CD4-positive, alpha-beta T cell treated with Interleukin-17A for 1 hour (primary cell): ENCODE results near the gene ABHD13.
A peak's percentile ranks its signal among the peaks of the same experiment; 100 is the strongest.
"Not testable (repeated sequence)": the region's sequence is repeated elsewhere in the genome, so short reads cannot be mapped to it uniquely, and the experiment has no call there.

ENCODE experiments used
- DNase-seq: peaks from one replicate; pipeline ENCODE4 v3.0.0-alpha.2; 2020

The ABHD13 gene

DNA sequence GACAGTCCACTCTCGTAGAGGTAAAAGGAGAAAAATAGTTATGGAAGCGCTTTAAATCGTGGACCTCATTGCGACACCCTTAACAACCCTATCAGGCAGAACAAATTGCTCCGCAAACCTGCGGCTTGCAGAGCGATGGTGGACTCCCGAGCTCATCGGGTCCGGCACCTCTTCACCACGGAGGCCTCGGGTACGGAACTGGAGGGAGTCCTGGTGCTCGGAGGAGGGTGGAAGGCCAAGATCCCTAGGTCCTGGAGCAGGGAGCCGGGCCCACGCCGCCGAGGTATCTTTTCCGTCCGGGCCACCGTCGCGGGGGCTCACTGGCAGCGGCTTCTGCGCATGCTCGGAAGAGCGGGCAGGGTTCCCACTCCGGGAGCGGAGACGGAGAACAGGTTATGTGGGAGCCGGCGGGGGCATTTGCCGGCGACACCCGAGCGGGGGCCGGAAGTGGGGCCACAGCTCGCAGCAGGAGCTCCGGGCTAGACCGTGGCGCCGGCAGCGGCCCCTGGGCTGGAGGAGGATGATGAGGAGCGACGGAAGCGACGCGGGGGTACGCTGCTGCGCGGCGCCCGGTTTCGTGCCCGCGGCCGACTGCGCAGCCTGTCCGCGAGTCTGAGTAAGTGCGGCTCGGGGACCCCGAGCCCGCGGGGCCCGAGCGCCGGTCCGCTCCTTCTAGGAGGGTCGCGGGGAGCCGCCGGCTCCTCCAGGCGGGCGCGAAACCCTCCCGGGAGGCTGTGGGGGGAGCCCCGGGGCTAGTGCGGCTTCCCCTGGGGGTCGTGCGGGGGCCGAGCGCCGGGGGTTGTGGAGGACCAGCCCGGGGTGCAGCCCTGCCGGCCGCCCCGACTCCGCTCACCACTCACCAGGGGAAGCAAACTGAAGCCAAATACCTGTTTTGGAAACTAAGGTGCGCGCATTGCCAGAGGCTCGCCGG is at the start of gene ABHD13:
Gene ABHD13 (plus strand): TSS at position 349 of the 931 bp plus-strand sequence. CDS start 10,827 bp downstream, outside the sequence.
- DNase-seq: peak; percentile 94

DNA sequence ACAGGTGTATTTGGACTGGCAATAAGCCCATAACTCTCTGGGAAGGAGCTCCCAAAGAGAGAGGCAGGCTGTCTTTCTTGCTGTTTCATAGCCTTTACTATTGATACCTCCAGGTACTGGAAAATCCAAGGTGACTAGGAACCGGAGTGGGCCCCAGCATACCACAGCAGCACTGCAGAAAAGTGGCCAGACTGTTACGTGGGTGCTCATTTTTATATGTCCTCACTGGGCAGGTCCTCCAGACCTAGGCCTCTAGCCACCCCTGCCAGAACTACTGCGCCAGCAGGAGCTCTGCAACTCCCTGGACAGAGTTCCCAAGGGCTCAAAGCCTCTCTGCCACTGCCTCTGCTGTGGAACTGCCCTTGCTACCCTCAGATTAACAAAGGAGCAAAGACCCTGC is 49.3 kb upstream of the ABHD13 start:
- DNase-seq: no peak

DNA sequence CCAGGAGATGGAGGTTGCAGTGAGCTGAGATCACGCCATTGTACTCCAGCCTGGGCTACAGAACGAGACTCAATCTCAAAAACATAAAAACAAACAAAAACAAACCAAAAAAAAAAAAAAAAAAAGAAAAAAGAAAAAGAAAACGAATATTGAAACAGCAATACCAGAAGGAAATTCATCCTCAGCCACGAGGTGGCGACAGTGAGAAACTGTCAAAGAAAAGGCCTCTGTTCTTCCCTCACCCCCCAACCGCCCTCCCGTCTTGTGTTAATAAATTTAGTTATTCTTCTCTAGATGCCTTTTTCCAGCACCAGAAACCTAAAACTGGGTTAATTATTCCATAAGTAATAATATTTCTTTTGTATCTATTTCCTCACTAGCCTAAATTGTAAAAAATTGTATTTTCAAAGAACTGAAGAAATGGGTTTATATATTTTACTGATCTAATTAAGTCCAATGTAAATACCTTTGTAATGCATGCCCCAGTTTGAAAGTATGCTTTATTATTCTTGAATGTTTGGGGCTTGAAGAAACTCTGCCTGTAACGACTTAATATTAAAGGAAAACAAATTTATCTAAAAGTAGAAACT is 41.4 kb upstream of the ABHD13 start:
- peak; percentile 56 for DNase-seq

DNA sequence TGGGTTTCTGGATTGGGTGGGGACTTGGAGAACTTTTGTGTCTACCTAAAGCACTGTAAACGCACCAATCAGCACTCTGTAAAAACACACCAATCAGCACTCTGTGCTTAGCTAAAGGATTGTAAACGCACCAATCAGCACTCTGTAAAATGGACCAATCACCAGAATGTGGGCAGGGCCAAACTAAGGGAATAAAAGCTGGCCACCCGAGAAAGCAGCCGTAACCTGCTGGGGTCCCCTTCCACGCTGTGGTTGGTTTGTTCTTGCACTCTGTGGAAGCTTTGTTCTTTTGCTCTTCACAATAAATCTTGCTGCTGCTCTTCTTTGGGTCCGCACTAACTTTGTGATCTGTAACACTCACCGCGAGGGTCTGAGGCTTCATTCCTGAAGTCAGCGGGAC is 40.1 kb upstream of the ABHD13 start:
- no peak for DNase-seq

DNA sequence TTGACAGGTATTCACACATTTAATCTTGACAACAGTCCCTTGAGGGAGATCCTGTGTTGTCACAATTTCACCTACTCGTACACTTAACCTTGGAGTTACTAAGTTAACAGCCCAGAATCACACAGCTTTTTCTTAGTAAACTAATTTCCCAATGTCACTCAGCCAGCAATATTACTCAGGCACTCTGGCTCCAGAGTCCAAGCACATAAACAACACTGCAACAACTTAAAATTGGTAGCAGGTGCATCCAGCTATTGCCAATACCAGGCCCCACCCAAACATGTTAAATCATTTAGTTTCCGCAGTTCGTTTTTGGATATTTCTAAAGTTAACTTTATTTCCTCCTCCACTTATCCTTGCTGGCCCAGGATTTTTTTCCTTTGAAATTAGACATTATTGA is 35.5 kb upstream of the ABHD13 start:
- DNase-seq: no peak

DNA sequence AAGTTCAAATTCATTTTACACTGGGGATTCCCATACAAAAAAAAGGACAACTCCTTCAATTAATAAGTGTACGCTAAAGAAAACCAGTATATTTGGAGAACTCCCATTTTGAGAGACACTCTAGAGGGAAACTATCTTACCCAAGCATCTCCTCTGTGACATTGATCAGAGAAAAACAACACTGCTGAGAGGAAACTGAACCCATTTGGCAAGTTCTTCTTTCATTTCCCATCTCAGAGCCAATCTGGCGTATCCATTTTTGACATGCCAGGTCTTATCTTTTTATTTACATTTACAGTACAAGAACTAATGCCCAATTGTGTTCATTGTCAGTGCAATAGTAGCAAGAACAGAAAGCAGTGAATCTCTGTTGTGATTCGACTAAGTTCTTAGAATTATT is 33.0 kb upstream of the ABHD13 start:
- no peak for DNase-seq

DNA sequence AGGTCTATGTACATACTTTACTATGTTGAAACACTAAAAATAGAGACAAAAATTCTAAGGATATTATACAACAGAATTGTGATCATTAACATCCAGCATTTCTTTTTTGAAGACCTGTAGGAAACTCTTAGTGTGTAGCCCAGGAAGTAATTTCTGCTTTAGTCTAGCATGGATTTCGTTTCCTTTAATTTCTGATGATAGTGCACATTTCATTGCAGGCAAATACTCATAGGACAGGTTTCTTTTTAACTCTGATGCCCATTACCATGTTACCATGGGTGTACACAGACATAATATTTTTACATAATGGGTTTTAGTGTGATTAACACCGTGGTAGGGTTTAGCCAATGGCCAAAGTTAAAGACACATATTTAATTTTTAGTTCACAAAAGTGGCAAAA is 29.9 kb upstream of the ABHD13 start:
- DNase-seq: no peak

DNA sequence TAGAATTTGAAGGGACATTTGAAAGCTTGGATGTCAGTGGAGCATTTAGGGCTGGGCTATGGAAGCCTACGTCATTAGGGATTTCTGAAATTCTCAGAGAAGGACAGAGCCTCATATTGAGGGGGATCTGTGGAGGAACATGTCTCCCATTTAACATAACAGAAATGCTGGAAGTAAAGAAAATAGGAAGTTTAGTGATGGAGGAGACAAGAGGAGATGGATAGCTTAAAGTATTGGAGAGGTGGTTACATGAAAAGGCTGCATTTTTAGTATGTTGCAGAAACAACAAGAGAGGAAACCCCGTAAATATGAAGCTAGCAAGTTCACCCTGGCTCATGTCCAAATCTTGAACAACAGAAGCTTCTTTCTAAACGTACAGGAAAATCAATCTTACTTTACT is 27.3 kb upstream of the ABHD13 start:
- DNase-seq: no peak

DNA sequence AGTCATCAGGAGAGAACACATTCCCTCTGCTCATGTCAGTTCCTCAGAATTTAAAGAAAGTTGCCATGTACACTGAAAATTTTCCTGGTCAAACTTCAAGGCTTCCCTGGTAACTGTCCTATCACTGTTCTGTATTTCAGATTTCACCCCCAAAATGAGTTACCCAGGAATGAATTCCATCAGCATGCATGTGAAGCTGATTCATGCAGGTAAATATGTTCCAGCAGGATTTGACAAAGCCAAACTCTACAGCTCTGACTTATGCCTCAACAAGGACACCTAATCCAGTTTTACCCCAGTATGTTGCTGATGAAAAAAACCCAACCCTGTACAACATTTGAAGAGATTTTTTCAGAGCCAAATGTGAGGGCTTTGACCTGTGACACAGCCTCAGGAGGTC is 24.4 kb upstream of the ABHD13 start:
- no peak for DNase-seq

DNA sequence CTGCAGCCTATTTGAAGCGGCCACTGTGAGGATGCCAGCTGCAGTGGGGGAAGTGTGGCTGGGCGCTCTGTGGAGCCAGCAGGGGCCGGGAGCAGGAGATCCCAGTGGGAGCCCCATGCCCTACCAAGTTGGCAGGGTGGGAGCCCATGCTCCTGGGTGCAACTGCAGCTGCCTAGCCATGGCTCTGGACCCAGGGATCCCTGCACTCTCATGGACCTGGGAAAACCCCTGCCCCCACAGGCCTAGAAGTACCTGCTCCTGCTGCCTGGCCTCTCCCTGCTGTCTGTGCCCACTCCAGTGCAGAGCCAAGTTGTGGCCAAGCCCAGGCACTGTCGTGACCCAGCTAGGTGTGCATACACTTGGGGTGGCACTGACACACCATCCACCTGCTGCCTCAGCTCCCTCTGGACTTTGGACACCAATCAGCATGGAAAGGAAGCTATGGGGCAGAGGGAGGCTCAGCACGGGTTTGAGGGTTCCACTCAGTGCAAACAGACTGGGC is 23.7 kb upstream of the ABHD13 start:
- DNase-seq: no peak

DNA sequence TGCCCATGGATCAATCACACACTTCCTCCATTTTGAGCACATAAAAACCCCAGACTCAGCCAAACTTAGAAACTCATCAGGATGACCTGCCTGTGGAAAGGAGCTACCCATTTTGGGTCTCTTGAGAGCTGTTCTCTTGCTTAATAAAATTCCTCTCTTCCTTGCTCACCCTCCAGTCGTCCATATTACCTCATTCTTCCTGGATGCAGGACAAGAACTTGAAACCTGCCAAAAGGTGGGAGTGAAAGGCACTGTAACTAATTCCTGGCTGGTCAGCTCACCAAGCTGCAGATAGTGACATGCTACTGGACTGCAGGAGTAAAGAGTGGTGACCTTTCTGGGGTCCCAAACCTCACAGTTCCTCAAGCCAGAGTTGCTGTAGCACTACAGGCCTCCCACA is 23.0 kb upstream of the ABHD13 start:
- DNase-seq: no peak

DNA sequence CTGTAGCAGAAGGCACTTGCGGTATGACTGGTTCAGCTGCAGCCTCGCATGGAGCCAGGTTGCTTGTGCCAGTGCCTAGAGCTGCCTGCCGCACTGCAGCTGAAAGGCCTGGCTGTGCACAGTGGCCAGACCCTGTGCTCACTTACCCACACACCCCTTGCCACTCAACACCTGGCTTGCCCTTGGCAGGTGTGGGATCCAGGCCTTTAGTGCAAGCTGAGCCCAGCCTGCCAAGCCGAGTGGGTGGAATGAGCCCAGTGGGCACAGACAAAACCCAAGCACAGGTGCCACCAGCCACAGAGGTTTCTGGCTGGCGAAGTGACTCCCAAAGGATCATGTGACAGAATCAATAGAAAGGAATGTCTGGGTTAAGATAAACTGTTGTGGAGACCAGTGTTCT is 22.3 kb upstream of the ABHD13 start:
- no peak for DNase-seq

DNA sequence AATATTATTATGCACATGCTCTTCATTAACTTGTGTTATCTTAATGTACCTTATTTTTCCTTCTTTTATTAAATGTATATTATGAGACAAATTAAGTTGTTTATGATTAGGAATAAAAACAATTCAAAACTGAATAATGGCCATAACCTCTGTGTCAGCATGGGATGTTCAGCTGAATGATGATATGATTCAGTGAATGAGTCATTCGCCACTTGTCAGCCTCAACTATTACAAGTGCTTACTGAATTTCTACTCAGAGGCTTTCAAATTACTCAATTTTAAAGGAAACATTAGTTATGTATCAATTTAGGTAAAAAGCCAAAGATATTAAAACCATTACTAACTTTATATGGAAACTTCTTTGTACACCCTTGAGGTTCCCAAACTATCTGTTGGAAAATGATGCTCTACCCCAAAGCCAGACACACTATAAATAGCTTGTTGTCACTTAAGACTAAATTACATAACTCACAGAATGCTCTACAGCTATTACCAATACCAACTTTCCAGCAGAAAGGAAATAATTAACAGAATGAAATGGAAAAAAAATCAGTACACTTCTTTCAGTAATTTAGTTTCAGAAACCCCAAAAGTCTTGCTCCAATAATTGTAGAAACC is 17.3 kb upstream of the ABHD13 start:
- DNase-seq: no peak

DNA sequence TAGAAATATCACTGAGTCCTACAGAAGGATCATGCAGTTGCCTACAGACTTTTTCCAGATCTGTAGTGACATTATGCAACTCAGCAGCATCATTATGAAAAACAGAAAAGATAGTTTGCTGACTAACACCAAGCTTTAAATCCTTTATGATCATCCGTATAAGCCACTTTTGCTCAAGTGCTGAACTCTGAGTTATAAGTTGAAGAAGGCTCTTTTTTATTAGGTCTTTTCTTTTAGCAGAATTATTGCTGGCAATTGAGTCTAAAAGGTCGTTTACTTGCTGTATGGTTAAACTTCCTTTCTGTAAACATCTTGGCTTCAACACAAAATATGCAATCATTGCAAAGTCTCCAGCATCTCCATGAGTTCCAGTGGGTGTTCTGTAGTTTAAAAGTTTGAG is 7.6 kb upstream of the ABHD13 start:
- no peak for DNase-seq

DNA sequence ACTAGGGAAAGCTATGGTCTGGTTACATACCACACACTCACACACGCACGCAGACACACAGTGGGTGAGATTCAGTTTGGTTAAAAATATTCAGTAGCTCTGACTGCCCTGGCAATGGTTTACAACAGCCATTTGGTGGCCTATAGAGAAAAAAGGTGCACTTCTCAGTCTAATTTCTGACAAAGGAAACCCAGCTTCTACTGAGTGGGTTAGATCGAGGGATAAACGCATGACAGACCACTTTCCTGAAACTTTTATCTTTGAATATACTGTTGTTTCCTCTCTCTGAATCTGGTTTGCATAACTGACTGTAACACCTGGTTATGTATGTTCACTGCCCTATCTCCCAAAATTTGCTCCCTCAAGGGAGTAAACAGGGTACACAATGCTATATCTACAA is 5.3 kb upstream of the ABHD13 start:
- no peak for DNase-seq

DNA sequence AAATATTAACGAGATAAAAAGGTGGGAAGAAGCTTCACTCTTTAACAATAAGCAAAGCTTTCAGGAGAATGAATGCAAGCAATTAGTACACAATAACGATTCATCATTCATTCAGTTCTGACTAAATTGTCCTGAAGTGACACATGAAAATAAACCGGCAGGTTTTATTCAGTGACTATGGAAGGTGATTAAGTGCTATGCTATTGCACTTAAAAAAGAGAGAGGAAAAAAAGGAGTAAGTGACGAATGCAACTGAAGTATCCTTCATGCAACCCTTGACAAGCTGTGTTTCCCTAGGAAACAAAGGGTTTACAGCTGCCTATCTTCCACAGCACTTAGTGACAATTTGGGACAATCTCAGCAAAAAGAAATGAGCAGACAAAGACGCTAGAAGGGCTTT is 4.2 kb upstream of the ABHD13 start:
- DNase-seq: no peak

DNA sequence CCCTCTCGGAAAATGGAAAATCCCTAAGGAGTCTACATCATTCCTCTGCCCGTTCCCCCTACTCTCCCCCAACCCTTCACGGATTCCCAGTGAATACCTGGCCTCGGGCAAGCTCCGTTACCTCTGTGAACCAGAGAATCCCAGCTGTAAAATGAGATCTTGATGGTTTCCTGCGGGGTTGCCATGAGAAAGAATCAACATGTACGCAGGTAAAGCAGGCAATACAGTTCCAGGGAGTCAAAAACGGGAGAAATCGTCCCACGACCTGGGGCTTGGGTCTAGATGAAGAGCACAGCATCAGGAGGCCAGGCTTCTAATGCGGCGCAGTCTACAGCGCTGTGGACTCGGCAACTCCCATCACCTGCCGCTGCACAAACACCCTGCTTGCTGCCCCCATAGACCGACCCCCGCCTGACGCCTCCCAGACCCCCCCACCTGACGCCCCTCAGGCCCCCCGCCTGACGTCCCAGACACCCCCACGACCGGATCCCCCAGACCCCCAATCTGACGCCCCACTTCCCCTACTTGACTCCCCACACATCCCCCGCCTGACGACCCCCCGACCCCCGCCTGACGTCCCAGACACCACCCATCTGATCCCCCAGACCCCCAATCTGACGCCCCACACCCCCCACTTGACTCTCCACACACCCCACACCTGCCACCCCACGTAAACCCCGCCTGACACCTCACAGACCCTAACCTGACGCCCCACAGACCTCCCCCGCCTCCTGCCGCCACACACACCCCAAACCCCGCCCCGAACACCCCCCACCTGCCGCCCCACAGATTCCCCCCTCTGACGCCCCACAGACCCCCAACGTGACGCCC is 3.5 kb upstream of the ABHD13 start:
- DNase-seq: no peak

DNA sequence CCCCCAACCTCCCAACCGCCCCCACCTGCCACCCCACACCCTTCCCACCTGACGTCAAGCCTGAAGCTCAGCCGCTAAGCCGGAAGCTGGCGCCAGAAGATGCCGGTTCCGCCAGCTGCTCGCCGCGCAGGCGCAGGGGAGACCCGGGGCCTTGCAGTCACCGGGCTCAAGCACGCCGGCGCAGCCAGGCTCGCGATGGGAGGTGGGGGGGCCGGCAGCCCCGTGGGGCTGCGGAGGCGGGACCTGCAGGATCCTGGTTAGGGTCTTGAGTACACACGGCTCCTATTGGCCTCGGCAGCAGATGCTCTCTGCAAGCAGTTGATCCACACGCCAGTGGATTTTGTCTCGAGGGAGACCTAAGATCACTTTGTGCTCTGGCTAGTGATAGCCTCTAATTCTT is 2.8 kb upstream of the ABHD13 start, which contains the start of gene LIG4:
Gene LIG4 (minus strand): TSS at position 101 of the 400 bp plus-strand sequence. CDS start 4,268 bp downstream, outside the sequence.
- peak; percentile 94 for DNase-seq

DNA sequence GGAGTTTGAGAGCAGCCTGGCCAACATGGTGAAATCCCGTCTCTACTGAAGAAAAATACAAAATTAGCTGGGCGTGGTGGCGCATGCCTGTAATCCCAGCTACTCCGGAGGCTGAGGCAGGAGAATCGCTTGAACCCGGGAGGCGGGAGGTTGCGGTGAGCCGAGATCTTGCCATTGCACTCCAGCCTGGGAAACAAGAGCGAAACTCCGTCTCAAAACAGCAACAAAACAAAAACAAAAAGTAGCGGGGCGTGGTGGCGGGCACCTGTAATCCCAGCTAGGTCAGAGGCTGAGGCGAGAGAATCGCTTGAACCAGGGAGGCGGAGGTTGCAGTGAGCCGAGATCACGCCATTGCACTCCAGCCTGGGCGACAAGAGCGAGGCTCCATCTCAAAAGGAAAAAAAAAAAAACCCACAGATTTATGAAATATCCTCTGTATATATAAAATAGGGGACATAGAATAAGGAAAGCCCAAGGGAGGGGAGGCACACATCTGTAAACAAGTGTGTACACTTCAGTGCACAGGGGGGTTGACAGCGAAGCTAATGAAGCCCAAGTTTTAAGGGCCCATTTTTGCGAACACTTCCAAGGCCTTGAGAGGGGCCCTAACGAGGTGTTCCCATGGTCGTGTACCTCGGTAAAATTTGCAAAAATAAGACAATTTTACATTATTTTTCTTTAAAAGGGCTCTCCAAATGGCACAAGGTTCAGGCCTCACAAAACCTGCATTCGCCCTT is 717 bp upstream of the ABHD13 start:
- not testable (repeated sequence) for DNase-seq

DNA sequence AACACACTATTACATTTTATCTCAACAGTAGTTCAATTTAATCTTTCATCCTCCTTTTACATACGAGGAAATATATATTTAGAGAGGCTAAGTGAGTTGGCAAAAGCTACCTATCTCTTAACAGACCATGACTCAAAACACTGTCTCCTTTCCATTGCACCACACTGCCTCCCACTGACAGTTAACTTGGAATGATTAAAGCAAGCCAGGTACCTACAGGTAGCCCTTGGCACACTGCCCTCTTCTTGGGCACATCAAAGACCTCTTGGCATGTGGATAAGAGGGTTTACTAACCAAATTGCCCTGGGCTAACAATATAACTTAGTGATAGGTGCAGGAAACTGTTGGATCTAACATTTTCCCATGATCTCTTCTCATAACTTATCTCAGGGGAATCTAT is 1.8 kb downstream of the ABHD13 start:
- peak; percentile 30 for DNase-seq

DNA sequence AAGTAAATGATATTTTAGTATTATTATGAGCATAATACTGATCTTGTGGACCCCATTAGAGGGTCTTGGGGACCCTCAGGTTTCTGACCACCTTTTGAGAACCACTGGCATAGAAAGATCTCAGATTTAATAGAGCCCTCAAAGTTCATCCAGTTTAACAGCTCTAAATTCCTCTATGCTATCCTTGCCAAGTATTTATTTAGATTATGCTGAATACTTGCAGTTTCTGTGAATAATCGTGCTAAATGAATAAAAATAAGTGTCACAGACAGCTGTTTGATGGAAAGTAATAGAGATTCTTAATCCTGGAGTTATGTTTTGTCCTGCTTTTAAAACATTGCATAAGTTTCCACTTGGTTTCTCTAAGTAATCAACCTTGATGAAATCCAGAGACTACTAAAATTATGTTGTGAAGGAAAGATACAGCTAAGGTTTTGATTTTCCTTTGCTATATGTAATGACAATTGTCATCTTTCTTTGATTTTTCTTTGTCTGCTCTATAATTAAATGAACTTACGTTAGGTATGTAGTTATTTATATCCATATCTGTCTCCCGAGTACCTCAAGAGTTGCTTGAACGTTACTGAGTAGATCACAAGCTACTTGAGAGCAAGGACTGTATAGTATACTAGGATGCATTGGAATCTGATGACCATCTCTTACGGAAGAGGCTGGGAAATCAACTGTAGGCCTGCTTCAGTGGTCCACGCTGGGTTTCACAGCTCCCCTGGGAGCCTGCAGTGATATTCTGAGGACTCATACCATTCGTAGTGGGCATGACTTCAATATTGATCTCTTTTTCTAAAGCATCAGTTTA is 5.7 kb downstream of the ABHD13 start:
- no peak for DNase-seq
